Stomach (tissue), 9 donors: Measurements from ENCODE around the gene FARS2. TPM values are rescaled to one million over a fixed set of nuclear protein-coding genes. Genes with fewer than 3 reads are reported as not detected.
"Not testable (repeated sequence)": the region's sequence is repeated elsewhere in the genome, so short reads cannot be mapped to it uniquely, and the experiment has no call there.

Experiments used
- DNase-seq, 2 donors: peaks; one replicate each; pipeline versions ENCODE4 v3.0.0 to v3.0.0-alpha.2; 2013 to 2019
- H3K27ac ChIP-seq, 5 donors: fragments of 200-600 bp in 4 of 5; sonication (generic) in 4 of 5; one replicate each; pipeline ENCODE4 v1.5.1; 2013 to 2019; ENCODE audit warnings: mild to moderate bottlenecking in 1 of 5, moderate library complexity in 1 of 5
- H3K27me3 ChIP-seq, 3 donors: fragments of 200-600 bp; sonication (generic); one replicate each; pipeline ENCODE4 v1.5.1; 2017 to 2019; ENCODE audit warnings: mixed run types in 1 of 3
- H3K36me3 ChIP-seq, 4 donors: fragments of 200-600 bp; sonication (generic); 1 replicate in 3 of 4; 2 replicates in 1 of 4; pipeline ENCODE4 v1.5.1; 2016 to 2019
- H3K4me1 ChIP-seq, 4 donors: fragments of 200-600 bp; sonication (generic); one replicate each; pipeline ENCODE4 v1.5.1; 2016 to 2019
- H3K4me3 ChIP-seq, 4 donors: fragments of 200-600 bp; sonication (generic) in 3 of 4; one replicate each; pipeline ENCODE4 v1.5.1; 2016 to 2019; ENCODE audit warnings: mild to moderate bottlenecking in 1 of 4
- H3K9me3 ChIP-seq, 4 donors: fragments of 200-600 bp; sonication (generic); one replicate each; pipeline ENCODE4 v1.5.1; 2016 to 2019
- CTCF ChIP-seq, 7 experiments: fragments of 450-650 bp in 4 of 7; fragments of 200-600 bp in 3 of 7; sonication (generic) in 3 of 7; IDR thresholded peaks; one replicate each; pipeline ENCODE4 v1.5.1; 2016 to 2019; ENCODE audit warnings: antibody characterized with exemption in 7 of 7, control low read depth in 2 of 7, mild to moderate bottlenecking in 1 of 7
- EP300 ChIP-seq: sonication (generic); formaldehyde crosslinking; IDR thresholded peaks from one replicate; pipeline ENCODE4 v1.6.1; 2017; ENCODE audit warnings: antibody characterized with exemption
- POLR2A ChIP-seq, 4 donors: fragments of 450-650 bp; IDR thresholded peaks; one replicate each; pipeline ENCODE4 v1.6.1; 2016; ENCODE audit warnings: antibody characterized with exemption in 4 of 4, control low read depth in 2 of 4, mild to moderate bottlenecking in 1 of 4, moderate library complexity in 1 of 4
- POLR2AphosphoS5 ChIP-seq, 3 donors: sonication (generic); formaldehyde crosslinking; IDR thresholded peaks; one replicate each; pipeline ENCODE4 v1.6.1; 2016; ENCODE audit warnings: antibody characterized with exemption in 3 of 3
- WGBS, 5 donors: extraction: QIAGEN DNeasy Blood & Tissue Kit in 3 of 5; methylation state at CpG; one replicate each; pipeline versions ENCODE4 v1.1.5 to v1.1.7; 2013 to 2018; 5-methylcytosine and 5-hydroxymethylcytosine counted together
- intact Hi-C: fragments of 100-400 bp; cut with DNase I; formaldehyde crosslinking; loops from one replicate; pipeline ENCODE4 v1.15.1; 2023; ENCODE audit warnings: low total_unique reads
- polyA plus RNA-seq, 3 donors: library from polyadenylated mRNA; stranded (reverse); fragments of 200-250 nt; gene quantifications; one replicate each; pipeline ENCODE4 v1.2.3, GENCODE V29; 2013
- total RNA-seq, 5 donors: library from RNA; depleted of rRNA; stranded (reverse); fragments of >200 nt; gene quantifications; one replicate each; pipeline versions ENCODE4 v1.1.0 to v1.2.3, GENCODE V29; 2014 to 2016
- donor health status: healthy with polysubstance abuse.
- donor health status: Bipolar disorder and iron deficiency.
- donor health status: healthy.

Gene FARS2
- total and polyA plus RNA-seq, 8 donors: 3.8 to 47.8 (median 15.9) TPM

GRCh38 chr6:5786321-5786968, 525.1 kb downstream of the FARS2 start:
- intact Hi-C loops: no loop called here
- 76 to 81% (median 77%) methylated on average over 10 of the region's 10 CpGs for WGBS, 5 donors
- H3K4me1 ChIP-seq: peaks cover 0 to 10% (median 4%) of the 10 kb centered on the region in 4 donors

GRCh38 chr6:5786969-5787720, 525.8 kb downstream of the FARS2 start:
- 44 to 58% (median 47%) methylated on average over 11 of the region's 11 CpGs for WGBS, 5 donors
- Histone ChIP-seq H3K27ac (no peak overlapping the region), H3K36me3 (no peaks in the 10 kb centered on the region), H3K9me3 (no peaks in the 10 kb centered on the region), H3K4me3 (no peak overlapping the region), H3K27me3 (no peaks in the 10 kb centered on the region), H3K4me1 (peaks cover 0 to 10% (median 4%) of the 10 kb centered on the region in 4 donors)
- intact Hi-C loops: no loop called here
- no peak for TF ChIP-seq POLR2A (IDR thresholded peaks at IDR 0.05)
- TF ChIP-seq POLR2AphosphoS5 (IDR thresholded peaks at IDR 0.05): no peak
- TF ChIP-seq CTCF (IDR thresholded peaks at IDR 0.05): no peak
- no peak for TF ChIP-seq EP300
- no peak for DNase-seq

More at GRCh38 chr6:5786321-5786968, 525.1 kb downstream of the FARS2 start:
- Histone ChIP-seq H3K9me3 (no peaks in the 10 kb centered on the region), H3K27me3 (no peaks in the 10 kb centered on the region), H3K36me3 (no peaks in the 10 kb centered on the region), H3K4me3 (no peak overlapping the region), H3K27ac (no peak overlapping the region)
- DNase-seq: no peak
- TF ChIP-seq POLR2AphosphoS5 (IDR thresholded peaks at IDR 0.05) (no peak), POLR2A (IDR thresholded peaks at IDR 0.05) (no peak), CTCF (IDR thresholded peaks at IDR 0.05) (no peak), EP300 (no peak)

- H3K27me3 ChIP-seq, intact Hi-C loops, H3K9me3 ChIP-seq, H3K4me3 ChIP-seq, H3K4me1 ChIP-seq, H3K27ac ChIP-seq, H3K36me3 ChIP-seq, DNase-seq: not testable (repeated sequence)
- WGBS, 5 donors: 74 to 87% (median 83%) methylated on average over 5 of the region's 5 CpGs
Observed at GRCh38 chr6:5789426-5789825, 528.1 kb downstream of the FARS2 start.

DNA sequence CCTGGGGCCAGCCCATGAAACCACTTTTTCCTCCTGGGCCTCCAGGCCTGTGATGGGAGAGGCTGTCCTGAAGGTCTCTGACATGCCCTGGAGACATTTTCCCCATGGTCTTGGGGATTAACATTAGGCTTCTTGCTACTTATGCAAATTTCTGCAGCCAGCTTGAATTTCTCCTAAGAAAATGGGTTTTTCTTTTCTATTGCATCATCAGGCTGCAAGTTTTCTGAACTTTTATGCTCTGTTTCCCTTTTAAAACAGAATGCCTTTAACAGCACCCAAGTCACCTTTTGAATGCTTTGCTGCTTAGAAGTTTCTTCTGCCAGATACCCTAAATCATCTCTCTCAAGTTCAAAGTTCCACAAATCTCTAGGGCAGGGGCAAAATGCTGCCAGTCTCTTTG, 535.2 kb downstream of the FARS2 start:
- intact Hi-C loops, H3K4me3 ChIP-seq, H3K4me1 ChIP-seq, DNase-seq, H3K27me3 ChIP-seq, H3K27ac ChIP-seq, H3K36me3 ChIP-seq: not testable (repeated sequence)
- H3K9me3 ChIP-seq: peaks cover 0 to 14% (median 0%) of the 10 kb centered on the region in 4 donors

DNA sequence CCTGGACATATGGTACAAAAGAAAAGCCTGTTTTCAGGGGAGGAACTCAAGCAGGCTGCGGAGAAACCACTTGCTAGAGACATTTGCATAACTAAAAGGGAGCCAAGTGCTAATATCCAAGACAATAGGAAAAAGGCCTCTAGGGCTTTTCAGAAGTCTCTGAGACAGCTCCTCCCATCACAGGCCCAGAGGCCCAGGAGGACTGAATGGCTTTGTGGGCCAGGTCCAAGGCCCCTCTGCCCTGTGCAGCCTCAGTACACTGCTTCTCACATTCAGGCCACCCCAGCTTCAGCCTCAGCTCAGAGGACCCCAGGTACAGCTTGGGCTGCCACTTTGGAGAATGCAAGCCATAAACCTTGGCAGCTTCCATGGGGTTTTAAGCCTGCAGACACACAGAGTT, 545.1 kb downstream of the FARS2 start:
- H3K27me3 ChIP-seq, H3K27ac ChIP-seq, DNase-seq, H3K4me1 ChIP-seq, intact Hi-C loops, H3K4me3 ChIP-seq, H3K36me3 ChIP-seq: not testable (repeated sequence)
- H3K9me3 ChIP-seq: peaks cover 0 to 14% (median 12%) of the 10 kb centered on the region in 4 donors
- 88 to 100% (median 94%) methylated on average over 1 of the region's 1 CpG for WGBS, 5 donors

DNA sequence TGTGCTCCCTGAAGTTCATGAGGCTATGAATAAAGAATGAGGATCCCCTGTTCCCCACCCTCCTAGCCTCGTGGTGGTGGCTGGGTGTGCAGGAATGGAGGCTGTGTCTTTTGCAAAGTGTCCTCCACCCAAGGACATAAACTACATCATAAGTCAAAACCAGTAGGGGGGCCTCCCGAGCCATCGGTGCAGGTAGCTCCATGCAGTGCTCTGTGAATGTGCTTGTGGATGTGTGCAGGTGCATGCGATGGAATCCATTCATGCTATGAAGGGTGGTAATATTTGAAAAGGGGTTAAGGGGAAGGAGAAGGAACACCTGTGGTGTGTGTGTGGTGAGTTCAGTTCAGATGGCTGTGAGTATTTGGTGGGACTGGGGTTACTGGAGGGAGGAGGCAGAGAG, 548.1 kb downstream of the FARS2 start:
- DNase-seq: no peak
- intact Hi-C loops: no loop called here
- Histone ChIP-seq H3K4me3 (no peak overlapping the region), H3K27ac (no peak overlapping the region), H3K4me1 (no peaks in the 10 kb centered on the region), H3K36me3 (peaks cover 0 to 2% (median 0%) of the 10 kb centered on the region in 4 donors), H3K9me3 (peaks cover 0 to 18% (median 13%) of the 10 kb centered on the region in 4 donors), H3K27me3 (no peaks in the 10 kb centered on the region)
- no peak for TF ChIP-seq EP300
- no peak for TF ChIP-seq POLR2A (IDR thresholded peaks at IDR 0.05)
- TF ChIP-seq CTCF (IDR thresholded peaks at IDR 0.05): no peak
- TF ChIP-seq POLR2AphosphoS5 (IDR thresholded peaks at IDR 0.05): no peak
- 72 to 77% (median 74%) methylated on average over 4 of the region's 4 CpGs for WGBS, 5 donors
